Mononuclear cell (primary cell): ENCODE data around the gene BACE2. TPM values are rescaled to one million over a fixed set of nuclear protein-coding genes. Genes with fewer than 3 reads are reported as not detected.

ENCODE experiments used
- H3K27me3 ChIP-seq: 2 replicates; pipeline ENCODE4 v1.6.0; 2011; ENCODE audit warnings: low read length, control low read depth; ENCODE audit not compliant: insufficient read depth
- H3K4me1 ChIP-seq: 2 replicates; pipeline ENCODE4 v1.5.1; 2011; ENCODE audit warnings: mild to moderate bottlenecking, low read length, control low read depth; ENCODE audit not compliant: insufficient read depth
- H3K4me3 ChIP-seq: 2 replicates; pipeline ENCODE4 v1.5.1; 2011; ENCODE audit warnings: mild to moderate bottlenecking, low read length, moderate library complexity
- H3K9me3 ChIP-seq: 2 replicates; pipeline ENCODE4 v1.5.1; 2011; ENCODE audit warnings: low read depth, mild to moderate bottlenecking, control low read depth, low read length
- total RNA-seq: library from RNA; depleted of rRNA; stranded (reverse); fragments of >200 nt; gene quantifications from one replicate; pipeline ENCODE4 v1.2.3, GENCODE V29; 2012

BACE2 gene
- total RNA-seq, 1 donor, result 2.3 TPM

- Histone ChIP-seq H3K4me1 (no peaks in the 10 kb centered on the region), H3K4me3 (no peak overlapping the region), H3K9me3 (no peaks in the 10 kb centered on the region), H3K27me3 (peaks cover 39% of the 10 kb centered on the region)
Measured at GRCh38 chr21:41315726-41316125, 147.8 kb downstream of the BACE2 start.

DNA sequence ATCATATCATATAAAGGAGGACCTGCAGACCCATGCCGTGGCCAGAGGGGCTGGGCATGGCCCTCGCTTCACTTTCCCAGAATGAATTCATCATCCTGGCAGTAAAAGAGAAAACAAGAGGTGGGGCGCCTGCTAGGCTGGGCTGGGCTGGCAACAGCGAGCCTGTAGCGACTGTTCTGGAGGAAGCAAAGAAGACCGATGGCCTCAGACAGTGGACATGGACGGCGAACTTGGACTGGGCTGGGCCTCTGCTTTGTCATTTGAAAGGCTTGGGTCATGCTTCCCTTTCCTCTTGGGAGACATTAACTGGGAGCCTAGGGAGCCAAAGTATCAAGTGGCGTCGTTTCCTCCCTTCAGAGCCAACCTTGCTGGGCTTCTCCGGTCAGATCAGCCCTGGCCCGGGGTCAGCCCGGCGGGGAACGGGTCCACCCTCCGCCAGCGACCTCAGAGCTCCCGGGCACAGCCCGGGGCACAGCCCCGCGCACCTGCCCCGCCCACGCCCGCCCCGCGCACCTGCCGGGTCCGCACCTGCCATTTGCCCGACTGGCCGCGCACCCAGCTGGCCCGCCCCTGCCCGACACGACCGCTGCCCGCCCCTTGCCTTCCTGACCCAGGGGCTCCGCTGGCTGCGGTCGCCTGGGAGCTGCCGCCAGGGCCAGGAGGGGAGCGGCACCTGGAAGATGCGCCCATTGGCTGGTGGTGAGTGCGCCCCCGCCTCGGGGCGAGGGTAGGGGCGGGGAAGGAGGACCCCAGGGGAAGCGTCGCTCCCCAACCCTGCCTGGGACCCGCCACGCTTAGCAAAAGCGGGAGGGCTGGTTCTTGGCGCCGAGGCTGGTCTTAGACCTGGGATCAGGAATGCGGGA, 148.5 kb downstream of the BACE2 start, which contains the start of gene FAM3B:
TSS of gene FAM3B (plus strand) at position 602 of the 863 bp plus-strand sequence. CDS start at position 681, 79 bp downstream.
- Histone ChIP-seq H3K4me1 (no peaks in the 10 kb centered on the region), H3K4me3 (no peak within 1 kb of the TSS), H3K9me3 (no peaks in the 10 kb centered on the region), H3K27me3 (peaks cover 39% of the 10 kb centered on the region)

GRCh38 chr21:41317063-41317392, 149.1 kb downstream of the BACE2 start:
- H3K27me3 ChIP-seq, result peaks cover 39% of the 10 kb centered on the region
- no peaks in the 10 kb centered on the region for H3K4me1 ChIP-seq
- H3K9me3 ChIP-seq, result no peaks in the 10 kb centered on the region
- H3K4me3 ChIP-seq, result no peak overlapping the region

- H3K4me1 ChIP-seq, result no peaks in the 10 kb centered on the region
- H3K9me3 ChIP-seq, result no peaks in the 10 kb centered on the region
- H3K27me3 ChIP-seq, result peaks cover 39% of the 10 kb centered on the region
- H3K4me3 ChIP-seq, result no peak overlapping the region
Measured at GRCh38 chr21:41317458-41317857, 149.5 kb downstream of the BACE2 start.

GRCh38 chr21:41318218-41318617, 150.3 kb downstream of the BACE2 start:
- Histone ChIP-seq H3K9me3 (no peaks in the 10 kb centered on the region), H3K4me3 (no peak overlapping the region), H3K27me3 (peaks cover 39% of the 10 kb centered on the region), H3K4me1 (no peaks in the 10 kb centered on the region)

GRCh38 chr21:41319273-41319672, 151.3 kb downstream of the BACE2 start:
- Histone ChIP-seq H3K9me3 (no peaks in the 10 kb centered on the region), H3K4me3 (no peak overlapping the region), H3K4me1 (no peaks in the 10 kb centered on the region), H3K27me3 (peaks cover 34% of the 10 kb centered on the region)

DNA sequence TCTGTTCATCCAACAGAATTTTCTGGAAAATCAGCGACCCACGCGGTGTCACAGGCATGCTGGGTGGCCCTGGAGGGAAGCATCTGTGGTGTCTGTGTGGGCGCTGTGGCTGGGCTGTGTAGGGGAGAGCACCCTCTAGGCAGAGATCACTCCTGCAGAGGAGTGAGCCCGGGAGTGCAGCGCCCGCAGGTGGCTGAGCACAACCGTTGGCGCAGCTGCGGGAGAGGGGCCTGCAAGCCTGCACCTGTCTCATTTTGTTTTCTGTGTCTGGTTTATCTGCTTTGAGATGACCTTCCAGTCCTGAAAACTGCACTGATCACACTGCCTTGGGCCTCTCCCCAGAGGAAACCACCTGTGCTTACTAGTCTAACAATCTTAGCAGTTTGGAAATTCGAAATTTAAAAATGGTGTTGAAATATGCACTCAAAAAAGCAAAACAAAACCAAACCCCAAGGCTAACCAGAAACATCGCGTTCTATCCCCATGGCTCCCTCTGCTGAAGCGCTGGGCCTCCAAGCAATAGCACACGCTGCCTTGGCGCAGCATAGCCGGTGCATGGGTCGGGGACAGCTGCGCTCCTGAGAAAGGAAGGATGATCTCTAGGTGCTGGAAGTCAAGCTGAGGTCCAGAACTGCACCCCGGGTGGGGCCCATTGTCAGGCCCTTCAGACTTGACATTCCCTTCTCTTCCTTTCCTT, 153.4 kb downstream of the BACE2 start:
- no peak overlapping the region for H3K4me3 ChIP-seq
- peaks cover 14% of the 10 kb centered on the region for H3K27me3 ChIP-seq
- no peaks in the 10 kb centered on the region for H3K9me3 ChIP-seq
- no peaks in the 10 kb centered on the region for H3K4me1 ChIP-seq

DNA sequence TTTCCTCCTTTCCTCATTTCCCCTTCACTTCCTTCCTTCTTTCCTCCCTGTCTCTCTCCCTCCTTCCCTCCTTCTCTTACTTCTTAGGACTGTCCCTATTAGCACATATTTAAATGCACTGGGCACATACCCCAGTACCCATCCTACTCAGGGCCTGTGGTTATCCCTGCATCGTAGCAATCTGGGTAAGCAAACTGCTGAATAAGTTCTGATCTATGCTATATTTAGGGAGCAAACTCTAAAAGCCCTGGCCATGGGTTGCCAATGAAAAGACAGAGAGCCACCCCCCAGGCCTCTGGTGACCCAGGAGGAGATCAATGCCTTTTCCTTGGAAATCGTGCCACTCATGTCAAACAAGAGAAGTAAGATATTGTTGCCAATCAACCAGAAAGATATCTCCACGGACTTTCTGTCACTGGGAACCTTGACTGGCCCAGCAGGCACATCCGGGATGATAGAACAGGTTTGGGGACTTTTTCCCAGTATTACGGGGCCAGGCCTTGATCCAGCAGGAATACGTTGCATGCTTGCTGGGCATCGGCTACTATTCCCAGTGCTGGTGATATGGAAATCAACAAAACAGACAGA, 154.0 kb downstream of the BACE2 start:
- no peak overlapping the region for H3K4me3 ChIP-seq
- H3K4me1 ChIP-seq, result no peaks in the 10 kb centered on the region
- H3K27me3 ChIP-seq, result peaks cover 9% of the 10 kb centered on the region
- no peaks in the 10 kb centered on the region for H3K9me3 ChIP-seq

DNA sequence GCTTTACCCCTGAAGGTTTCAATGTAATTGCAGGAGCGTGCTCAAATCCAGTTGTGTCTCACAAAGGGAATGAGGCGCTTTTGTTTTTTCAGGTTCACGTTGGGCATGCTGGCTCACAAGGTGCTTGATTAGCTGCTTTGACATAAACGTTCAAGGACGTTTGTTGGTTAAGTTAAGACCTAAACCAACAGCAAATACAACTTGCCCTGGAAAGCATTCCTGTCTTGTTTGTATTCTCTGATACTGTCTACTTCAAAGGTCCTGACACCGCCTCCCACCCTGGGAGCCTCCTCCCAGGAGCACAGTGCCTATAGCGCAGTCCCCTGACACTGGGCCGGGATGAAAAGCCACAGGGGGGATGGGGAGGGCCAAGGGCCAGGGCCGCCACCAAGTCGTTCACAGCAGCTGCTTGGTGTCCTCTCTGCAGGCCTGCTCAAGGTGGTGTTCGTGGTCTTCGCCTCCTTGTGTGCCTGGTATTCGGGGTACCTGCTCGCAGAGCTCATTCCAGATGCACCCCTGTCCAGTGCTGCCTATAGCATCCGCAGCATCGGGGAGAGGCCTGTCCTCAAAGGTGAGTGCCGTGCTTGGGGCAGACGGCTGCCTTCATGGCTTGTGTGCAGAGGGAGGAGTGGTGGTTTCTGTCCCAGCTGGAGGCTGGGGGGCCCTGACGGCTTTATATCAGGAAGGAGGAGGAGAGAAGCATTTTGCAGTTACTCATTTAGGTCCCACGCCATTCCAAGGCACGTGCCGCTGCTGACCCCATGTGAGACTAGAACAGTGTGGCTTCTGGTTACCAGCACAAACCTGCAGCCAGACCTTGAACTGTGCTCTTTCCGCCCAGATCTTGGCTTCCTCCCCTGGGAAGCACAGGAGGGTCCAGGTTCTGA, 154.8 kb downstream of the BACE2 start:
- no peaks in the 10 kb centered on the region for H3K4me1 ChIP-seq
- H3K27me3 ChIP-seq, result peaks cover 2% of the 10 kb centered on the region
- no peak overlapping the region for H3K4me3 ChIP-seq
- no peaks in the 10 kb centered on the region for H3K9me3 ChIP-seq

DNA sequence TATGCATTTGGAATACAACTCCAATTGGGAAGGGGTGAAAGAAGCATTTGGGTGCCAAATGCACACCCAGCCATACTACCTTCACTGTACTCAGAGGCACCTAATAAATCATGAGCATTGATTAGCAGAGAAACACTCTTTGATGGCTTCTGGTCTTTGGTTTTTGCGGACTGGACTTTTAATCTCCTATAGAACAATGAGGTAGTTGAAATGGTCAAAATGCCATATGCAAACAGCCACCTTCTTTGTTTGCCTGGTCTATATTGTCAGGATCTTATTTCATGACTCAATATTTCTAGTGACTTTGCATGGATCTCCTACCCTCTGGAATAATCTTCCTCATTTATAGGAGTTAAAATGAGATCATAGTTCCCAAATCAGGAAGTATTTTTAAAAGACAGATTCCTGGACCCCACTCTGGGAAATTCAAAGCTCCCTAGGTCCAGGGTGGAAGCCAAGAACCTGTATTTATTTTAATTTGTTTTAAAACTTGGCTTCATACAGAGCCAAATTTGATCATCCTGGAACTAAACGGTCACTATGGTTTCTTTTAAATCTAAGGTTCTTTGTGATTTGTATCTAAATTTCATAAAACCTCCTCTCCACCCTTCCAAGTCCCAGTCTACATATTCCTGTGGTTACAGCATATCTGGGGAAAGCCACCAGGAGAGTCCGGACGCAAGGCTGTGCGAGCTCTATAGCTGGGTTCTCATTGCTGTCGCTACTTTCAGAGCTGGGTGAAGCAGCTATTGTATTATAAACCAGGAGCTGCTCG, 157.4 kb downstream of the BACE2 start:
- Histone ChIP-seq H3K9me3 (no peaks in the 10 kb centered on the region), H3K4me1 (no peaks in the 10 kb centered on the region), H3K27me3 (no peaks in the 10 kb centered on the region), H3K4me3 (no peak overlapping the region)

DNA sequence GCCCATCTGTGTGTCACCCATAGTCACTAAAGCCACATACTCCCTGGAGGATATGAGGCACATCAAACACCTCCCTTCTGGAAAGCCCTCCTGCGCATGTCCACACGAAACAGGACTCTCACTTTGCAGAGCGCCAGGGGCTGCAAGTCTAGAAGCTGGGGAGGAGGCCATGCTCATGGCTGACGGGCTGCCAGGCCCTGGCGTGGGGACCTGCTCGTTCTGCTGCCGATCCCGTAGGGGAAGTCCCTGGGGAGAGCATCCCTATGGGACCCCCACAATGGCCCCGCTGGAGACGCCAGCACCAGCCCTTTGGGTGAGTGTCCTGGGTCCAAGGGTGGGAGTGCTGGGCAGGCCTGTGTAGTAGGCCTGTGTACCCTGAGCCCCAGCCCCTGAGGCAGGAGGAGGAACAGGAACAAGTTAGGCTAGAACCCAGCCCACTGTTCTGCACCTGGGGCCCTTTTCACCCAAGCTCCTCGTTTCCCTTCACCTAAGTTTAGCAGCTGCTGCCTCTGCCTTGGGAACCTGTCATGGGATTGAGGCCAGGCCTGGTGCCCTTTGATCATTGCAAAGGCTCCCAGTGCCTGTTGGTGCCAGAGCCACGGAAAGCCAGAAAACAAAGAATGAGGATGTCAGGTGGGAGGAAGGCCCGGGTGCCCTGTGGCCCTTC, 158.6 kb downstream of the BACE2 start:
- no peaks in the 10 kb centered on the region for H3K9me3 ChIP-seq
- no peaks in the 10 kb centered on the region for H3K27me3 ChIP-seq
- no peak overlapping the region for H3K4me3 ChIP-seq
- no peaks in the 10 kb centered on the region for H3K4me1 ChIP-seq

- no peak overlapping the region for H3K4me3 ChIP-seq
- H3K4me1 ChIP-seq, result no peaks in the 10 kb centered on the region
- no peaks in the 10 kb centered on the region for H3K27me3 ChIP-seq
- H3K9me3 ChIP-seq, result no peaks in the 10 kb centered on the region
Measured at GRCh38 chr21:41327753-41328152, 159.8 kb downstream of the BACE2 start.

- H3K27me3 ChIP-seq, result no peaks in the 10 kb centered on the region
- H3K4me1 ChIP-seq, result no peaks in the 10 kb centered on the region
- no peaks in the 10 kb centered on the region for H3K9me3 ChIP-seq
- H3K4me3 ChIP-seq, result no peak overlapping the region
Measured at GRCh38 chr21:41328660-41329607, 161.0 kb downstream of the BACE2 start.
